Choroid plexus epithelial cell (primary cell): ENCODE data around the gene ZBTB38.
A peak's percentile ranks its signal among the peaks of the same experiment; 100 is the strongest.

Source experiments
- DNase-seq: peaks from one replicate; pipeline ENCODE4 v3.0.0-alpha.2; 2010; ENCODE audit warnings: low read depth
- H3K4me3 ChIP-seq: 2 replicates; pipeline ENCODE4 v1.5.1; 2011; ENCODE audit warnings: low read depth, mild to moderate bottlenecking, control low read depth, low read length, moderate library complexity
- TF ChIP-seq, protein P1 (sequence below): conservative IDR thresholded peaks from 2 replicates; pipeline ENCODE4 v1.5.1; 2011; ENCODE audit warnings: low read depth, mild to moderate bottlenecking, control low read depth, inconsistent platforms, low read length, moderate library complexity

ZBTB38 gene

DNA sequence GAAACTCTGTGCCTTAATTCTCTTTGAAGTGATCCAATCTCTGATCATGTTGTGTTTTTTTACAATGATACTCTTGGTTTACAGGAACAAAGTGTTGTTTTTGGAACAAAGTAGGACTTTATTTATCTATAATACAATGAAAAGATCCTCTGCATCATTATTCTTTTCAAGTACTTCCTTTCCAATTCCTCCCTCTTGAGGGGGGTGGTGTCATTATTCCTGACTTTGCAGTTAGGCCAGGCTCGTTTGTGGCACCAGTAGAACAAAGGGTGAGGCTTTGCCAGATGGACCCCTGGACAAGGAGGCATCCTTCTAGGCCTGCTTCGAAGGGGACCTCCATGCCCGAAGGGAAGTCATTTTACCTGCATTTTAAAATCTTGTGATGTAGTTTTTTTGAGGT lies 41.7 kb upstream of the ZBTB38 start:
- DNase-seq: no peak
- TF ChIP-seq, protein P1, sequence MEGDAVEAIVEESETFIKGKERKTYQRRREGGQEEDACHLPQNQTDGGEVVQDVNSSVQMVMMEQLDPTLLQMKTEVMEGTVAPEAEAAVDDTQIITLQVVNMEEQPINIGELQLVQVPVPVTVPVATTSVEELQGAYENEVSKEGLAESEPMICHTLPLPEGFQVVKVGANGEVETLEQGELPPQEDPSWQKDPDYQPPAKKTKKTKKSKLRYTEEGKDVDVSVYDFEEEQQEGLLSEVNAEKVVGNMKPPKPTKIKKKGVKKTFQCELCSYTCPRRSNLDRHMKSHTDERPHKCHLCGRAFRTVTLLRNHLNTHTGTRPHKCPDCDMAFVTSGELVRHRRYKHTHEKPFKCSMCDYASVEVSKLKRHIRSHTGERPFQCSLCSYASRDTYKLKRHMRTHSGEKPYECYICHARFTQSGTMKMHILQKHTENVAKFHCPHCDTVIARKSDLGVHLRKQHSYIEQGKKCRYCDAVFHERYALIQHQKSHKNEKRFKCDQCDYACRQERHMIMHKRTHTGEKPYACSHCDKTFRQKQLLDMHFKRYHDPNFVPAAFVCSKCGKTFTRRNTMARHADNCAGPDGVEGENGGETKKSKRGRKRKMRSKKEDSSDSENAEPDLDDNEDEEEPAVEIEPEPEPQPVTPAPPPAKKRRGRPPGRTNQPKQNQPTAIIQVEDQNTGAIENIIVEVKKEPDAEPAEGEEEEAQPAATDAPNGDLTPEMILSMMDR: no peak
- H3K4me3 ChIP-seq: no peak overlapping the region

DNA sequence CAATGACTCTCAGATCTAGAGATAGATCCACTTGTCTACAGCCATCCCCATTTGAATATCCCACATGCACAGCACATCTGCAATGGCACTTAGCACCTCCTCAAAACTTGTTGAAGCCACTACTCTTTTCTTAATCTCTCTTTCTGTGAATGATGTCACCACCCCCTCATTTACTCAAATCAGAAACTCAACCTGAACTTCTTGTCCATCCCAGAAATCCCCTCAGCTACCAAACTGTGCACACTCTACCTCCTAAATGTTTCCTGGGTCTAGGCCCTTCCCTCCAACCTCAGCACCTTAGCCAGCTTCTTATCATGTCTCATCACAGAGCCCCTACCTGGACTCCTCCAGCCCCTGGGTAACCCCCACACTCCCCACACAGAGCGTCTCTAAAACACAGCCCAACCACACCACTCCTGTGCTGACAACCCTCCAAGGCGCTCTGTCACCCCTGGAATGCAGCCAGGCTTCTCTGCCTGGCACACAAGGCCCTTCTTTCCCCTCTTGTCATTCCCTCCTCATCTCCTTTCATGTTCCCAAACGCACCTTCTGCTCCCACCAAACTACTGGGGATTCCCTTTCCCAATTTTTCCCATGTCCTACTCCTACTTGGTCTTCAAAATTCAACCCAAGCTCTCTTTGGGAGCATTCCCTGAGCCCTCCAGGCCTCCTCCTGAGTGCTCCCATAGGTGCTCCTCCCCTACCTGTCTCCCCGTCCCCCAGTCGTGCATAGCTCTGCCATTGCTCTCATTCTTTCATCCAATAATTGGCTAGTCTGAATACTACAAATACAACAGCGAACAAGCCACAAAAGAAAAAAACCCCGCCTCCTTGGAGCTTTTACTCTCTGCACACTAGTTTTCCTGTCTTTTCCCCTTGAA lies 39.8 kb upstream of the ZBTB38 start:
- TF ChIP-seq, protein P1: no peak
- DNase-seq: no peak
- no peak overlapping the region for H3K4me3 ChIP-seq

DNA sequence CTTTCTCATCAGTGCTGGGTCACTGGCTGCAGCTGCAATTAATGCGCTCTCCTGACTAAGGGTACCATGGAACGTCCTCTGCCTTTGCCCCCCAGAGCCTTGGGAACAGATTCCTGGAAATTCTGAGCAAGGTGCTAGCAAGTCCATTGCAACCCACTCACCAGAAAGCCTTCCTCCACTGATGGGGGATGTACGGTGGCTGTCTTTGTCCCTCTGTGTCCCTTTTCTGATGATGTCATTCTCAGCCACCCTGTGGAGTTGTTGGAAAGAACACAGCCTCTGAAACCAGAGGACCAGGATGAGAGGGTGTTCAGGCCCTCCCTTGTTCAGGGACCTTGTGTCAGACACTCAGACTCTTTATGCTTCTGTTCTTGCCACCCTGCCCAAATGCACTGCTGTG lies 38.1 kb upstream of the ZBTB38 start:
- H3K4me3 ChIP-seq: no peak overlapping the region
- no peak for DNase-seq
- TF ChIP-seq, protein P1: no peak

DNA sequence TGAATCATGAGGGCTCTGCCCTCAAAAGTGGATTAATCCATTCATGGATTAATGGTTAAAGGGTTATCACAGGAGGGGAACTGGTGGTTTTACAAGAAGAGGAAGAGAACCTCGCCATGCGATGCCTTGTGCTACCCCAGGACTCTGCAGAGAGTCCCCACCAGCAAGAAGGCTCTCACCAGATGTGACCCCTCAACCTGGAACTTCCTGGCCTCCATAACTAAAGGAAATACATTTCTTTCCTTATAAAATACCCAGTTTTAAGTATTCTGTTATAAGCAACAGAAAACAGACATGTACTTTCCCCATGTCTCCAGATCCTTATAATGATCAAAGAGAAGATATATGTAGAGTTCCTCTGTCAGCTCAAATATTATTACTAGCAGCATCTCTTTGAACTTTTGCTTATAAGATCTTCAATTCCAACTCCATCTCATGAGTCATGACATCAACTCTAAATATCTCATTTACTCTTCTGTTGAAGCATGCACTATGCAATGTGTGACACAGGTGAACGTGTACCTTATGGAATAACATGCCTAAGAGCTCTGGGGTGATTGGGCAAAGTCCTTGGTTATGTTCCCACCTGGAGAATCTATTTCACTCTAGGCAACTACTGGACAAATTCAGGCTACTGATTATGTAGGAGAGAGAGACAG lies 37.5 kb upstream of the ZBTB38 start:
- no peak overlapping the region for H3K4me3 ChIP-seq
- TF ChIP-seq, protein P1: no peak
- no peak for DNase-seq

DNA sequence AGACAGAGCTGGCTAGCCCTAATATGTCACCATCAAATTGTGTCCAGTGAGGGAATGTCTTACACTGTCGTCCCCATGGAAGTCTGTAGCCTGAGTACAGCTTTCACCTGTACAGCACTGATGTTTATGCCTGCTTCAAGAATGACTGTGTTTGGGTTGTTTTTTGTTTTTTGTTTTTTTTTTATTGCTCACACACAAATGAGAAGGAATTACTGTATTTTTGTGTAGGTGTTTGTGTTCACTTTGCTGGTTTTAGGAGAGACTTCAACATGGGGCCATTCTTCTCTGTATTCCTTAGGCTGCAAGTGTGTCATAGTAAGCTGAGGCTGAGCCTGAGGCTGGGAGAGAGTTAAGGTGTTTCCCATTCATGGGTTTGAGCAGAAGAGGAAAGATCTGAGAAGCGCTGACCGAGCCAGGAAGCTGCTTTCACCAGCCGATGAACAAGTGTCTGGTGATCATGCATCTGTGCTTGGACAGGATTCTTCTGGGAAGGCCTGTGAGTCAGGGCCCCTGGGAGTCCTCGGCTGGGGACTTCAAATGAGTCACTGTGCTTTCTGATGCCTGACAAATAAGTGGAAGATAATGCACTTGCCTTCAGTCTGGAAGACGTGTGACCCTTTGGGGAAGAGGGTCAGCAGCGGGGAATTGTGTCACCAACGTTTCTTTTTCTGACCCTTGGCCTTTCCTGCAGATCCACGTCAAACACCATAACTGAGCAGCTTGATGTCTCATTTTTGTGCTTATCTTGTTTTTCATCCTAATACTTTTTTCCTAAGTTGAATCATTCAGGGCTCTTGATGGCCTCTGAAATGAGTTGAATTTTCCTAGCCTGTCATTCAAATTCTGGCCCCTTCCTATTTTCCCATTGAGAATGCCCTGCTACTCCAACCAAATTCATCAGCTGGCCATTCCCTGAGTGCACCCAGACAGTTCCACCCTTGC lies 36.7 kb upstream of the ZBTB38 start:
- no peak overlapping the region for H3K4me3 ChIP-seq
- TF ChIP-seq, protein P1: no peak
- peak; percentile 94 for DNase-seq

DNA sequence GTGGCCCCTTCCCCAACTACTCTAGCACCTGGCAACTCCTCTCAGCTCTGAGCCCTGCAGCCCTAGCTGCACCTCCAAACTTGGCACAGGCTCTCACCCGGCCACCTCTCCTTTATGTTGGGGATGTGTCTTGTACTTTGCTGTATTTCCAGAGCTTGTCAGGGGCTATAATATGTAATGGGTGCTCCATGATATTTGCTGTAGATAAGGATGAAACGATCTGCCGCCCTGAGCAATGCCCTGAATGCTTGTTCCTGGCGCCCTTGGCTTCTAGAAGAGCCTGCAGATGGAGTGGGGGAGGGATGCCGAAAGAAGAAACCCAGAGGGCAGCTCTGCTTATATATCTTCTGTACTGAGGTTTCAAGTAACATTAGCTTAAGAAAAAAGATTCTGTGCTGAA lies 35.9 kb upstream of the ZBTB38 start:
- TF ChIP-seq, protein P1: no peak
- no peak for DNase-seq
- no peak overlapping the region for H3K4me3 ChIP-seq
